GM12878 (cell line): ENCODE results near the gene SNAI3. TPM values are rescaled to one million over a fixed set of nuclear protein-coding genes. Genes with fewer than 3 reads are reported as not detected.

Experiments used
- ATAC-seq: fragments of 200-7000 bp; cut with Tn5 transposase; 3 replicates; pipeline ENCODE4 v1.9.1; 2020; ENCODE audit warnings: mild to moderate bottlenecking, moderate library complexity
- BruUV-seq: library from RNA; stranded (reverse); fragments of 400-500 nt; replicated peaks from 2 replicates; lab custom pipeline; 2021; lab: Mats Ljungman, UMichigan
- CTCF ChIA-PET: fragments of 300-600 bp; sonication (Branson Sonifier 250); formaldehyde crosslinking; extraction: SDS; loops from one replicate; lab custom pipeline; 2021; ENCODE audit warnings: inconsistent platforms; lab: Yijun Ruan, JAX
- POLR2A ChIA-PET: fragments of 350-600 bp; formaldehyde crosslinking; extraction: SDS; loops from one replicate; lab custom pipeline; 2021; ENCODE audit warnings: inconsistent platforms; lab: Charles Lee
- RAD21 ChIA-PET: fragments of 300-600 bp; sonication (Branson Sonifier 250); formaldehyde crosslinking; loops from one replicate; lab custom pipeline; 2023; ENCODE audit warnings: antibody characterized with exemption; ENCODE audit not compliant: unreplicated experiment; lab: Charles Lee
- SMC1A ChIA-PET: fragments of 300-600 bp; sonication (Branson Sonifier 250); formaldehyde crosslinking; loops from one replicate; lab custom pipeline; 2023; ENCODE audit not compliant: unreplicated experiment, uncharacterized antibody; lab: Charles Lee
- DNase-seq: peaks from one replicate; pipeline ENCODE4 v3.0.0-alpha.2; 2011; ENCODE audit warnings: low read depth, low spot score
- FAIRE-seq: peaks from 3 replicates; lab custom pipeline; 2011; peaks lifted over from hg19 to GRCh38; lab: Jason Lieb, UNC
- H2AFZ ChIP-seq: 2 replicates; pipeline ENCODE4 v1.6.0; 2011; ENCODE audit warnings: low read depth, low read length, control low read depth; ENCODE audit not compliant: control insufficient read depth
- H3K27ac ChIP-seq: 2 replicates; pipeline ENCODE4 v1.5.1; 2011; ENCODE audit warnings: control low read depth; ENCODE audit not compliant: control insufficient read depth, insufficient read depth
- H3K27me3 ChIP-seq, 2 experiments: replicated peaks in 1 of 2; 2 replicates each; pipeline versions ENCODE4 v1.6.0 to v1.6.1; 2011; ENCODE audit warnings: low read length in 1 of 2; ENCODE audit not compliant: control insufficient read depth in 2 of 2, insufficient read depth in 2 of 2
- H3K36me3 ChIP-seq, 2 experiments: 2 replicates each; pipeline ENCODE4 v1.5.1; 2011; ENCODE audit warnings: low read length in 1 of 2; ENCODE audit not compliant: control insufficient read depth in 2 of 2, insufficient read depth in 2 of 2
- H3K4me1 ChIP-seq: 2 replicates; pipeline ENCODE4 v1.6.1; 2011; ENCODE audit warnings: mild to moderate bottlenecking, low read length, moderate library complexity, mixed read lengths; ENCODE audit not compliant: control insufficient read depth, insufficient read depth
- H3K4me2 ChIP-seq: 2 replicates; pipeline ENCODE4 v1.6.0; 2011; ENCODE audit warnings: control low read depth; ENCODE audit not compliant: control insufficient read depth, insufficient read depth
- H3K4me3 ChIP-seq: fragments of 200-600 bp; sonication (generic); 2 replicates; pipeline ENCODE4 v1.5.1; 2016
- H3K79me2 ChIP-seq: 2 replicates; pipeline ENCODE4 v1.6.0; 2011; ENCODE audit warnings: low read length; ENCODE audit not compliant: control insufficient read depth, insufficient read depth
- H3K9ac ChIP-seq: 2 replicates; pipeline ENCODE4 v1.8.0; 2011; ENCODE audit warnings: low read length, control low read depth, mixed read lengths; ENCODE audit not compliant: control insufficient read depth, insufficient read depth
- H3K9me3 ChIP-seq: replicated peaks from 3 replicates; pipeline ENCODE4 v1.5.1; 2011; ENCODE audit warnings: mild to moderate bottlenecking, low read length; ENCODE audit not compliant: control insufficient read depth, insufficient read depth
- H4K20me1 ChIP-seq: 2 replicates; pipeline ENCODE4 v1.6.0; 2011; ENCODE audit not compliant: control insufficient read depth, insufficient read depth
- CHD4 ChIP-seq: fragments of 200-600 bp; sonication (generic); IDR thresholded peaks from 2 replicates; pipeline ENCODE4 v1.6.1; 2016; ENCODE audit warnings: mild to moderate bottlenecking
- EGR1 ChIP-seq, 2 experiments: IDR thresholded peaks; 1 replicate in 1 of 2; 2 replicates in 1 of 2; pipeline ENCODE4 v1.6.1; 2011 to 2012; ENCODE audit warnings: low read depth in 2 of 2, low read length in 2 of 2, borderline replicate concordance in 1 of 2, mild to moderate bottlenecking in 1 of 2, moderate library complexity in 1 of 2
- EZH2 ChIP-seq: IDR thresholded peaks from 2 replicates; pipeline ENCODE4 v1.6.1; 2012; ENCODE audit warnings: low read depth, mild to moderate bottlenecking, control low read depth, inconsistent platforms, low read length, borderline replicate concordance; ENCODE audit not compliant: control insufficient read depth
- PML ChIP-seq: IDR thresholded peaks from 2 replicates; pipeline ENCODE4 v1.6.1; 2012; ENCODE audit warnings: low read length, inconsistent platforms
- POLR2A ChIP-seq: IDR thresholded peaks from 2 replicates; pipeline ENCODE4 v1.6.1; 2011; ENCODE audit warnings: low read depth, mild to moderate bottlenecking, low read length
- RB1 ChIP-seq: fragments of 450-650 bp; formaldehyde crosslinking; IDR thresholded peaks from 2 replicates; pipeline ENCODE4 v1.6.1; 2017; ENCODE audit warnings: mild to moderate bottlenecking, borderline replicate concordance
- SMAD5 ChIP-seq: IDR thresholded peaks from 2 replicates; pipeline ENCODE4 v1.6.1; 2016; ENCODE audit warnings: antibody characterized with exemption, low read depth
- USF1 ChIP-seq: IDR thresholded peaks from 2 replicates; pipeline ENCODE4 v1.6.1; 2011; ENCODE audit warnings: borderline replicate concordance, low read depth, mild to moderate bottlenecking, moderate library complexity, mixed read lengths, low read length; ENCODE audit not compliant: insufficient read depth; ENCODE audit errors: extremely low read length
- ZBTB11 ChIP-seq: fragments of 450-650 bp; formaldehyde crosslinking; IDR thresholded peaks from 2 replicates; pipeline ENCODE4 v1.5.0; 2022; ENCODE audit warnings: mild to moderate bottlenecking, missing genetic modification characterization
- ZNF217 ChIP-seq: fragments of 450-650 bp; IDR thresholded peaks from 2 replicates; pipeline ENCODE4 v1.6.1; 2017; ENCODE audit warnings: antibody characterized with exemption, mild to moderate bottlenecking
- ZNF592 ChIP-seq: fragments of 450-650 bp; IDR thresholded peaks from 2 replicates; pipeline ENCODE4 v1.6.1; 2017; ENCODE audit warnings: mild to moderate bottlenecking, moderate library complexity
- WGBS: methylation state at CpG from one replicate; pipeline ENCODE4 v1.1.6; 2016; ENCODE audit warnings: low lambda C conversion rate; ENCODE audit not compliant: insufficient replicate concordance, insufficient coverage; ENCODE audit errors: missing lambda C conversion rate; 5-methylcytosine and 5-hydroxymethylcytosine counted together
- in situ Hi-C: fragments of 300-500 bp; cut with MboI; formaldehyde crosslinking; loops from 9 replicates; pipeline ENCODE4 v1.14.3; 2018; ENCODE audit warnings: mixed read lengths
- intact Hi-C: fragments of 100-400 bp; cut with micrococcal nuclease; formaldehyde crosslinking; loops from one replicate; pipeline ENCODE4 v1.14.2; 2022; ENCODE audit not compliant: unreplicated experiment
- polyA plus RNA-seq, 11 experiments: library from polyadenylated mRNA; depleted of rRNA in 4 of 11; unstranded in 6 of 11; stranded (reverse) in 5 of 11; fragments of >200 nt; fragmentation: Nextera tagmentation in 4 of 11; fragmentation: Illumina TruSeq in 1 of 11; extraction: Ambion mirVana in 4 of 11; extraction: Trizol in 1 of 11; gene quantifications; 1 replicate in 1 of 11; 2 replicates in 10 of 11; pipeline versions ENCODE4 v1.2.1 to v1.2.3, GENCODE V29; 2011 to 2016; ENCODE audit warnings: inconsistent platforms in 2 of 11, missing spikeins in 2 of 11, low read depth in 1 of 11
- total RNA-seq, 4 experiments: library from RNA; depleted of rRNA in 3 of 4; stranded (reverse); fragments of >200 nt in 3 of 4; fragmentation: Illumina TruSeq in 1 of 4; extraction: Trizol in 1 of 4; gene quantifications; 2 replicates each; pipeline versions ENCODE4 v1.2.1 to v1.2.3, GENCODE V29; 2013 to 2021

SNAI3 gene
- total and polyA plus RNA-seq, 10 of the 15 experiments (the other 5 are each of a cell fraction or from before 2014, with no cell fraction given) = 0.21 to 7.4 (median 3.0) TPM

GRCh38 chr16:88685156-88686061 is 898 bp downstream of the SNAI3 start:
- no peak for FAIRE-seq
- WGBS = 13% methylated on average over 26 of the region's 33 CpGs
- Histone ChIP-seq H3K9ac (peak overlapping the region; percentile 52; the same call in 1 of the 2 replicates), H4K20me1 (no peaks in the 10 kb centered on the region), H3K4me1 (peaks cover 40% of the 10 kb centered on the region), H3K36me3 (no peaks in the 10 kb centered on the region), H3K9me3 (no peaks in the 10 kb centered on the region), H3K27me3 (no peaks in the 10 kb centered on the region; a peak in 1 of 4 replicates), H3K4me3 (peak overlapping the region; percentile 98), H3K27ac (no peak overlapping the region), H3K79me2 (no peaks in the 10 kb centered on the region; the same call in 1 of the 2 replicates), H3K4me2 (peak overlapping the region; percentile 92), H2AFZ (peak overlapping the region; percentile 61)
- ChIA-PET RAD21 (interaction anchor here (1.0 to 1.2 kb wide), 2 partner anchors 17 to 22 kb away, joined by 3 to 6 read pairs; partner anchors contain the start of gene MVD), SMC1A (interaction anchor here (0.6 to 0.9 kb wide), 2 partner anchors 22 to 98 kb away, joined by 3 read pairs; no protein-coding TSS in a partner anchor), CTCF (interaction anchor here (1.1 to 1.3 kb wide), 6 partner anchors 10 to 96 kb away, joined by 3 to 6 read pairs (median 3); partner anchors contain the start of gene MVD), POLR2A (interaction anchor here (0.6 kb wide), 1 partner anchor 48 kb away, joined by 3 read pairs; no protein-coding TSS in a partner anchor)
- no peak for DNase-seq
- no TSS peak for BruUV-seq
- intact Hi-C loops (no loop called here), in situ Hi-C loops (no loop called here)
- ATAC-seq = 0 out of 3 replicates have a peak, but pooled peaks have one; percentile 2
- TF ChIP-seq SMAD5 = no peak
- TF ChIP-seq CHD4 = no peak
- TF ChIP-seq USF1 = no peak
- TF ChIP-seq PML = no peak
- TF ChIP-seq ZNF592 = no peak
- no peak for TF ChIP-seq RB1
- TF ChIP-seq ZBTB11 (CRISPR knock-in tag) = no peak
- no peak for TF ChIP-seq EZH2
- no peak for TF ChIP-seq ZNF217
- no peak for TF ChIP-seq EGR1 (IDR thresholded peaks at IDR 0.05; ENCODE audit: borderline replicate concordance in 1 of 2, low read depth in 2 of 2, low read length in 2 of 2)
- TF ChIP-seq POLR2A = no peak
